Fibroblast of skin of abdomen (primary cell): ENCODE results near the gene TRIM28.
"Not testable (repeated sequence)": the region's sequence is repeated elsewhere in the genome, so short reads cannot be mapped to it uniquely, and the experiment has no call there.

ENCODE experiments used
- DNase-seq: peaks from one replicate; pipeline ENCODE4 v3.0.0-alpha.2; 2013

TRIM28 gene

GRCh38 chr19:58519355-58520256 is 24.3 kb upstream of the TRIM28 start, which contains the start of gene ZBTB45:
Gene ZBTB45, minus strand, starts transcription at chr19:58519810. Its CDS starts 2,137 bp downstream, at chr19:58517673.
- peak; percentile 97 for DNase-seq

GRCh38 chr19:58520257-58520599 is 23.6 kb upstream of the TRIM28 start:
- no peak for DNase-seq

- no peak for DNase-seq
Measured at GRCh38 chr19:58521651-58522050, 22.2 kb upstream of the TRIM28 start.

GRCh38 chr19:58522709-58523108 is 21.2 kb upstream of the TRIM28 start:
- DNase-seq = no peak

- DNase-seq = no peak
Measured at GRCh38 chr19:58529405-58529804, 14.5 kb upstream of the TRIM28 start.

GRCh38 chr19:58531034-58531840 is 12.6 kb upstream of the TRIM28 start:
- DNase-seq = no peak

- DNase-seq = no peak
Measured at GRCh38 chr19:58535857-58536256, 8.0 kb upstream of the TRIM28 start.

- DNase-seq = no peak
Measured at GRCh38 chr19:58536852-58537798, 6.7 kb upstream of the TRIM28 start.

GRCh38 chr19:58538257-58539168 is 5.4 kb upstream of the TRIM28 start:
- no peak for DNase-seq

GRCh38 chr19:58539169-58539559 is 4.7 kb upstream of the TRIM28 start:
- not testable (repeated sequence) for DNase-seq

- DNase-seq = not testable (repeated sequence)
Measured at GRCh38 chr19:58542641-58543372, 1.1 kb upstream of the TRIM28 start.

- peak; percentile 69 for DNase-seq
Measured at GRCh38 chr19:58544591-58545285, 874 bp downstream of the TRIM28 start.

GRCh38 chr19:58545286-58546018 is 1.6 kb downstream of the TRIM28 start:
- DNase-seq = no peak

- DNase-seq = no peak
Measured at GRCh38 chr19:58546019-58546530, 2.2 kb downstream of the TRIM28 start.

- no peak for DNase-seq
Measured at GRCh38 chr19:58547323-58548312, 3.8 kb downstream of the TRIM28 start.

- DNase-seq = no peak
Measured at GRCh38 chr19:58548859-58549663, 5.2 kb downstream of the TRIM28 start.
